Type B pancreatic cell (in vitro differentiated cells): ENCODE data around the gene BLMH. TPM values are rescaled to one million over a fixed set of nuclear protein-coding genes. Genes with fewer than 3 reads are reported as not detected.

Experiments used
- DNase-seq: peaks from one replicate; pipeline ENCODE4 v3.0.0; 2021; ENCODE audit warnings: mixed read lengths; ENCODE audit not compliant: unreplicated experiment; ENCODE audit errors: extremely low spot score
- H3K27ac Mint-ChIP-seq: 2 replicates; pipeline ENCODE4 v1.8.0; 2021; ENCODE audit warnings: mild to moderate bottlenecking, mixed read lengths
- H3K27me3 Mint-ChIP-seq: 2 replicates; pipeline ENCODE4 v1.8.0; 2021; ENCODE audit warnings: mixed read lengths
- H3K36me3 Mint-ChIP-seq: 2 replicates; pipeline ENCODE4 v1.8.0; 2021; ENCODE audit warnings: mixed read lengths
- H3K4me1 Mint-ChIP-seq: one replicate; pipeline ENCODE4 v1.8.0; 2021; ENCODE audit warnings: mixed read lengths; ENCODE audit not compliant: unreplicated experiment
- H3K4me3 Mint-ChIP-seq: 2 replicates; pipeline ENCODE4 v1.8.0; 2021; ENCODE audit warnings: mild to moderate bottlenecking, mixed read lengths
- H3K9me3 Mint-ChIP-seq: 2 replicates; pipeline ENCODE4 v1.8.0; 2021; ENCODE audit warnings: mixed read lengths
- CTCF ChIP-seq: fragments of 200-600 bp; sonication (generic); conservative IDR thresholded peaks from 2 replicates; pipeline ENCODE4 v1.5.0; 2021; ENCODE audit warnings: antibody characterized with exemption, mild to moderate bottlenecking
- long read RNA-seq: library from polyadenylated mRNA; unstranded; transcript quantifications from one replicate; pipeline ENCODE4 v2.0.0, GENCODE V29; 2020
- total RNA-seq: library from RNA; stranded (reverse); gene quantifications from 2 replicates; pipeline ENCODE4 v1.2.1, GENCODE V29; 2021; ENCODE audit warnings: low replicate concordance

The BLMH gene
- total RNA-seq: 28.3 and 58.2 TPM in 2 replicates
- long read RNA-seq, transcript BLMH-201 (12 exons, 2,365 nt): major isoform, 114 of 129 reads
- long read RNA-seq, partial matches to known transcripts: 4 of 129 reads
- long read RNA-seq, other reads (novel, unspliced or antisense): 11 of 129 reads

- peak; percentile 82 for DNase-seq
- peaks cover 4% of the 10 kb centered on the region for H3K36me3 Mint-ChIP-seq
- peaks cover 6% of the 10 kb centered on the region for H3K27me3 Mint-ChIP-seq
- TF ChIP-seq CTCF: no peak
- no peaks in the 10 kb centered on the region for H3K9me3 Mint-ChIP-seq
- peaks cover 13% of the 10 kb centered on the region for H3K4me1 Mint-ChIP-seq
- peak within 1 kb of the TSS; percentile 75 for H3K27ac Mint-ChIP-seq
- H3K4me3 Mint-ChIP-seq: peak within 1 kb of the TSS; percentile 94
These were observed at the start of gene BLMH for GRCh38 chr17:30291543-30292285. TSS of gene BLMH (minus strand) at chr17:30291944. CDS start at chr17:30291819, 125 bp downstream.

GRCh38 chr17:30340801-30341356 lies 49.1 kb upstream of the BLMH start:
- no peak for DNase-seq
- no peak for TF ChIP-seq CTCF
- Mint-ChIP-seq H3K27me3 (no peaks in the 10 kb centered on the region), H3K9me3 (peaks cover 10% of the 10 kb centered on the region), H3K36me3 (no peaks in the 10 kb centered on the region), H3K27ac (no peak overlapping the region), H3K4me1 (peaks cover 35% of the 10 kb centered on the region), H3K4me3 (no peak overlapping the region)

GRCh38 chr17:30339086-30339485 lies 47.3 kb upstream of the BLMH start:
- DNase-seq: no peak
- Mint-ChIP-seq H3K9me3 (peaks cover 10% of the 10 kb centered on the region), H3K27ac (no peak overlapping the region), H3K4me3 (no peak overlapping the region), H3K27me3 (no peaks in the 10 kb centered on the region), H3K36me3 (no peaks in the 10 kb centered on the region), H3K4me1 (peaks cover 25% of the 10 kb centered on the region)
- TF ChIP-seq CTCF: no peak

- Mint-ChIP-seq H3K4me3 (no peak overlapping the region), H3K27me3 (no peaks in the 10 kb centered on the region), H3K36me3 (no peaks in the 10 kb centered on the region), H3K27ac (no peak overlapping the region), H3K4me1 (peaks cover 22% of the 10 kb centered on the region), H3K9me3 (peaks cover 10% of the 10 kb centered on the region)
- DNase-seq: no peak
- TF ChIP-seq CTCF: no peak
These were observed 45.8 kb upstream of the BLMH start for GRCh38 chr17:30337393-30337999.

- peak; percentile 81 for TF ChIP-seq CTCF
- H3K36me3 Mint-ChIP-seq: no peaks in the 10 kb centered on the region
- no peaks in the 10 kb centered on the region for H3K27me3 Mint-ChIP-seq
- peaks cover 27% of the 10 kb centered on the region for H3K4me1 Mint-ChIP-seq
- DNase-seq: no peak
- H3K4me3 Mint-ChIP-seq: no peak overlapping the region
- H3K27ac Mint-ChIP-seq: peak overlapping the region; percentile 29
- peaks cover 10% of the 10 kb centered on the region for H3K9me3 Mint-ChIP-seq
These were observed 44.8 kb upstream of the BLMH start for GRCh38 chr17:30336369-30337171.
